Endodermal cell (in vitro differentiated cells): Measurements from ENCODE around the gene SUOX. TPM values are rescaled to one million over a fixed set of nuclear protein-coding genes. Genes with fewer than 3 reads are reported as not detected.
A peak's percentile ranks its signal among the peaks of the same experiment; 100 is the strongest.

ENCODE experiments used
- DNase-seq: peaks from one replicate; pipeline ENCODE4 v3.0.0-alpha.2; 2017
- H3K27ac ChIP-seq: 2 replicates; pipeline ENCODE4 v1.5.1; 2013; ENCODE audit warnings: mild to moderate bottlenecking, low read depth, low read length, moderate library complexity
- H3K27me3 ChIP-seq: 2 replicates; pipeline ENCODE4 v1.6.1; 2013; ENCODE audit warnings: mild to moderate bottlenecking, low read length, moderate library complexity; ENCODE audit not compliant: insufficient read depth, control insufficient read depth, poor library complexity, severe bottlenecking
- H3K36me3 ChIP-seq: 2 replicates; pipeline ENCODE4 v1.7.0; 2013; ENCODE audit warnings: mild to moderate bottlenecking, low read length, moderate library complexity; ENCODE audit not compliant: control insufficient read depth, insufficient read depth
- H3K4me1 ChIP-seq: one replicate; pipeline ENCODE4 v1.7.0; 2013; ENCODE audit warnings: low read length; ENCODE audit not compliant: control insufficient read depth, insufficient read depth
- H3K4me3 ChIP-seq: 2 replicates; pipeline ENCODE4 v1.5.1; 2013; ENCODE audit warnings: mild to moderate bottlenecking, low read length, moderate library complexity
- H3K9ac ChIP-seq: 2 replicates; pipeline ENCODE4 v1.6.1; 2013; ENCODE audit warnings: mild to moderate bottlenecking, low read length, moderate library complexity; ENCODE audit not compliant: poor library complexity, severe bottlenecking; ENCODE audit errors: extremely low read depth
- H3K9me3 ChIP-seq: 2 replicates; pipeline ENCODE4 v1.6.1; 2013; ENCODE audit warnings: mild to moderate bottlenecking, low read length, moderate library complexity; ENCODE audit not compliant: control insufficient read depth
- H3K27ac Mint-ChIP-seq: 2 replicates; pipeline ENCODE4 v1.8.0; 2020; ENCODE audit warnings: mixed read lengths
- H3K27me3 Mint-ChIP-seq: 2 replicates; pipeline ENCODE4 v1.8.0; 2021; ENCODE audit warnings: mild to moderate bottlenecking, mixed read lengths; ENCODE audit not compliant: insufficient read depth
- H3K36me3 Mint-ChIP-seq: 2 replicates; pipeline ENCODE4 v1.8.0; 2020; ENCODE audit warnings: low read depth, mixed read lengths
- H3K4me1 Mint-ChIP-seq: 2 replicates; pipeline ENCODE4 v1.8.0; 2020; ENCODE audit warnings: mixed read lengths
- H3K4me3 Mint-ChIP-seq: 2 replicates; pipeline ENCODE4 v1.8.0; 2020; ENCODE audit warnings: mild to moderate bottlenecking, moderate library complexity, mixed read lengths
- H3K9me3 Mint-ChIP-seq: 2 replicates; pipeline ENCODE4 v1.8.0; 2020; ENCODE audit warnings: mild to moderate bottlenecking, mixed read lengths
- WGBS, 2 experiments: methylation state at CpG; one replicate each; pipeline versions ENCODE4 v1.1.5 to v1.1.7; 2013; ENCODE audit warnings: missing lambda C conversion rate in 2 of 2, mixed read lengths in 1 of 2; ENCODE audit not compliant: insufficient coverage in 1 of 2, insufficient read length in 1 of 2; 5-methylcytosine and 5-hydroxymethylcytosine counted together
- total RNA-seq, 2 donors: library from RNA; stranded (reverse); fragmentation: NEBNext Ultra II Directional in 1 of 2; extraction: Animal tissue kit (Norgen Biotek cat#: 25700) in 1 of 2; gene quantifications; 2 replicates in 1 of 2; 3 replicates in 1 of 2; pipeline ENCODE4 v1.2.1, GENCODE V29; 2021
- TF ChIP-seq, protein P1 (sequence below): fragments of 200-600 bp; sonication (generic); conservative IDR thresholded peaks from 2 replicates; pipeline ENCODE4 v1.5.0; 2021; ENCODE audit warnings: antibody characterized with exemption, mild to moderate bottlenecking

The SUOX gene
- total RNA-seq, 2 donors from 2014 or later: 23.2 to 27.5 TPM

DNA sequence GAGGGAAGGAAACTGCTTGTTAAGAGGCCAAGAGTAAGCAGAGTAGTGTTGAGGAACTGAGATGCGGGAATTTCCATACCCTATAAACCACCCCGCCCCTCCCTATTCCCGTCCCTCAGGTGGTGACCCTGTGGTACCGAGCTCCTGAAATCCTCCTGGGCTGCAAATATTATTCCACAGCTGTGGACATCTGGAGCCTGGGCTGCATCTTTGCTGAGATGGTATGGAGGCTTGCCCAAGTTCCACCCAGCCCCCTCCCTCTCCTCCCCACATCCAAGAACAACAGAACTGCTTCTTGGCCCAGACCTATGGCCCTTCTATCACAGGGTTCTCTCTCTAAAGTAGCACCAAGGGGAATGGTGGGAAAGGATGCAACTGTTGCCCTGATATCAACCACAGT, 27.7 kb upstream of the SUOX start:
- Histone ChIP-seq H3K27me3 (no peaks in the 10 kb centered on the region), H3K4me1 (peaks cover 10% of the 10 kb centered on the region), H3K36me3 (peaks cover 45% of the 10 kb centered on the region), H3K4me3 (no peak overlapping the region), H3K27ac (no peak overlapping the region), H3K9me3 (no peaks in the 10 kb centered on the region), H3K9ac (no peak overlapping the region)
- no peaks in the 10 kb centered on the region for H3K9me3 Mint-ChIP-seq
- DNase-seq: no peak
- peaks cover 33% of the 10 kb centered on the region for H3K4me1 Mint-ChIP-seq
- H3K4me3 Mint-ChIP-seq: no peak overlapping the region
- H3K36me3 Mint-ChIP-seq: peaks cover 22% of the 10 kb centered on the region
- 100% methylated on average over 2 to 4 of the region's 4 CpGs for WGBS, 2 experiments
- TF ChIP-seq, protein P1, sequence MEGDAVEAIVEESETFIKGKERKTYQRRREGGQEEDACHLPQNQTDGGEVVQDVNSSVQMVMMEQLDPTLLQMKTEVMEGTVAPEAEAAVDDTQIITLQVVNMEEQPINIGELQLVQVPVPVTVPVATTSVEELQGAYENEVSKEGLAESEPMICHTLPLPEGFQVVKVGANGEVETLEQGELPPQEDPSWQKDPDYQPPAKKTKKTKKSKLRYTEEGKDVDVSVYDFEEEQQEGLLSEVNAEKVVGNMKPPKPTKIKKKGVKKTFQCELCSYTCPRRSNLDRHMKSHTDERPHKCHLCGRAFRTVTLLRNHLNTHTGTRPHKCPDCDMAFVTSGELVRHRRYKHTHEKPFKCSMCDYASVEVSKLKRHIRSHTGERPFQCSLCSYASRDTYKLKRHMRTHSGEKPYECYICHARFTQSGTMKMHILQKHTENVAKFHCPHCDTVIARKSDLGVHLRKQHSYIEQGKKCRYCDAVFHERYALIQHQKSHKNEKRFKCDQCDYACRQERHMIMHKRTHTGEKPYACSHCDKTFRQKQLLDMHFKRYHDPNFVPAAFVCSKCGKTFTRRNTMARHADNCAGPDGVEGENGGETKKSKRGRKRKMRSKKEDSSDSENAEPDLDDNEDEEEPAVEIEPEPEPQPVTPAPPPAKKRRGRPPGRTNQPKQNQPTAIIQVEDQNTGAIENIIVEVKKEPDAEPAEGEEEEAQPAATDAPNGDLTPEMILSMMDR: no peak
- H3K27ac Mint-ChIP-seq: no peak overlapping the region
- H3K27me3 Mint-ChIP-seq: no peaks in the 10 kb centered on the region

GRCh38 chr12:55970775-55971174, 26.3 kb upstream of the SUOX start:
- H3K36me3 Mint-ChIP-seq: peaks cover 28% of the 10 kb centered on the region
- peaks cover 33% of the 10 kb centered on the region for H3K4me1 Mint-ChIP-seq
- no peaks in the 10 kb centered on the region for H3K9me3 Mint-ChIP-seq
- H3K9ac ChIP-seq: no peak overlapping the region
- H3K4me3 ChIP-seq: no peak overlapping the region
- peaks cover 45% of the 10 kb centered on the region for H3K36me3 ChIP-seq
- TF ChIP-seq, protein P1: no peak
- no peak for DNase-seq
- H3K27me3 Mint-ChIP-seq: no peaks in the 10 kb centered on the region
- H3K4me3 Mint-ChIP-seq: no peak overlapping the region
- H3K27ac ChIP-seq: no peak overlapping the region
- 94% methylated on average over 7 of the region's 7 CpGs; no CpG with 5 or more reads in 1 of the 2 experiments for WGBS, 2 experiments
- H3K4me1 ChIP-seq: peaks cover 10% of the 10 kb centered on the region
- H3K27me3 ChIP-seq: no peaks in the 10 kb centered on the region
- no peak overlapping the region for H3K27ac Mint-ChIP-seq
- H3K9me3 ChIP-seq: no peaks in the 10 kb centered on the region

DNA sequence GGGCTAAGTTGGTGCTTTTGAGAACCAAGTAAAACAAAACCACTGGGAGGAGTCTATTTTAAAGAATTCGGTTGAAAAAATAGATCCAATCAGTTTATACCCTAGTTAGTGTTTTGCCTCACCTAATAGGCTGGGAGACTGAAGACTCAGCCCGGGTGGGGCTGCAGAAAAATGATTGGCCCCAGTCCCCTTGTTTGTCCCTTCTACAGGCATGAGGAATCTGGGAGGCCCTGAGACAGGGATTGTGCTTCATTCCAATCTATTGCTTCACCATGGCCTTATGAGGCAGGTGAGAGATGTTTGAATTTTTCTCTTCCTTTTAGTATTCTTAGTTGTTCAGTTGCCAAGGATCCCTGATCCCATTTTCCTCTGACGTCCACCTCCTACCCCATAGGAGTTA, 25.0 kb upstream of the SUOX start:
- H3K9me3 Mint-ChIP-seq: no peaks in the 10 kb centered on the region
- H3K27ac ChIP-seq: no peak overlapping the region
- 71 to 85% methylated on average over 2 of the region's 3 CpGs for WGBS, 2 experiments
- H3K4me3 ChIP-seq: peak overlapping the region; percentile 90
- H3K4me1 ChIP-seq: peaks cover 10% of the 10 kb centered on the region
- H3K9ac ChIP-seq: no peak overlapping the region
- H3K36me3 Mint-ChIP-seq: peaks cover 38% of the 10 kb centered on the region
- H3K4me1 Mint-ChIP-seq: peaks cover 35% of the 10 kb centered on the region
- no peaks in the 10 kb centered on the region for H3K27me3 Mint-ChIP-seq
- H3K4me3 Mint-ChIP-seq: no peak overlapping the region
- H3K27me3 ChIP-seq: no peaks in the 10 kb centered on the region
- H3K9me3 ChIP-seq: no peaks in the 10 kb centered on the region
- TF ChIP-seq, protein P1: no peak
- H3K36me3 ChIP-seq: peaks cover 55% of the 10 kb centered on the region
- peak; percentile 75 for DNase-seq
- peak overlapping the region; percentile 71 for H3K27ac Mint-ChIP-seq
